HG03378 (cell line): ENCODE data around the gene TMEM151B.

Experiments used
- ATAC-seq: cut with Tn5 transposase; IDR thresholded peaks from one replicate; pipeline ENCODE4 v1.9.1; 2021; ENCODE audit warnings: mild to moderate bottlenecking, moderate library complexity; ENCODE audit not compliant: unreplicated experiment

The TMEM151B gene

DNA sequence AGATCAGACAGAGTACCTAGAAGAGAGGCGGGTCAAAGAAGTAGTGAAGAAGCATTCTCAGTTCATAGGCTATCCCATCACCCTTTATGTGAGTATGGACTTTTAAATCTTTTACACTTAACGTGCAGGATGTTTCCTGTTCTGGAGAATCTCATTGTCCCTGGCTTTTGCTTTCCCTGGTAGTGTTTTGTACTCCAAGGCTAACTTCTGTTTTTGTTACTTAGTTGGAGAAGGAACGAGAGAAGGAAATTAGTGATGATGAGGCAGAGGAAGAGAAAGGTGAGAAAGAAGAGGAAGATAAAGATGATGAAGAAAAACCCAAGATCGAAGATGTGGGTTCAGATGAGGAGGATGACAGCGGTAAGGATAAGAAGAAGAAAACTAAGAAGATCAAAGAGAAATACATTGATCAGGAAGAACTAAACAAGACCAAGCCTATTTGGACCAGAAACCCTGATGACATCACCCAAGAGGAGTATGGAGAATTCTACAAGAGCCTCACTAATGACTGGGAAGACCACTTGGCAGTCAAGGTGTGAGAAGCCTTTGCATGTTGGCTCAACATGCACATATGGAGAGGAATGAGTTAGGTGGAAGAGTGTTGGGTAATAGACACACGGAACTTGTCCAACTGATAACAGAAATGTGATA lies 20.1 kb upstream of the TMEM151B start:
- no peak for ATAC-seq

DNA sequence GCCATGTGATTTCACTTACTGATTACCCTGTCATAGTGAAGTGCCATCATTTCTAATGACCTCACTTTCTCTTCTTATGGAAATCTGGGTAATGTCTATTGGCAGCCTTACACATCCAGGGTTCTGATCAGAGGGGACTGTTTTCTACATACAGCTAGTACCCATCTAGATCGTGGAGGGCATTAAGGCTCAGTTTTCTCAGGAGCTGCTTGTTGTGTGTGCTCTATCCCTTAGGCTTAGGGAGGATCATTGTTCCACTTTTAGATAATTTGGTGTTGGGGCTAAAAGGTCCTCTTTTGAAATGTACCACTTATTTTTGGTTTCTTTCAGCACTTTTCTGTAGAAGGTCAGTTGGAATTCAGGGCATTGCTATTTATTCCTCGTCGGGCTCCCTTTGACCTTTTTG lies 19.5 kb upstream of the TMEM151B start:
- no peak for ATAC-seq

DNA sequence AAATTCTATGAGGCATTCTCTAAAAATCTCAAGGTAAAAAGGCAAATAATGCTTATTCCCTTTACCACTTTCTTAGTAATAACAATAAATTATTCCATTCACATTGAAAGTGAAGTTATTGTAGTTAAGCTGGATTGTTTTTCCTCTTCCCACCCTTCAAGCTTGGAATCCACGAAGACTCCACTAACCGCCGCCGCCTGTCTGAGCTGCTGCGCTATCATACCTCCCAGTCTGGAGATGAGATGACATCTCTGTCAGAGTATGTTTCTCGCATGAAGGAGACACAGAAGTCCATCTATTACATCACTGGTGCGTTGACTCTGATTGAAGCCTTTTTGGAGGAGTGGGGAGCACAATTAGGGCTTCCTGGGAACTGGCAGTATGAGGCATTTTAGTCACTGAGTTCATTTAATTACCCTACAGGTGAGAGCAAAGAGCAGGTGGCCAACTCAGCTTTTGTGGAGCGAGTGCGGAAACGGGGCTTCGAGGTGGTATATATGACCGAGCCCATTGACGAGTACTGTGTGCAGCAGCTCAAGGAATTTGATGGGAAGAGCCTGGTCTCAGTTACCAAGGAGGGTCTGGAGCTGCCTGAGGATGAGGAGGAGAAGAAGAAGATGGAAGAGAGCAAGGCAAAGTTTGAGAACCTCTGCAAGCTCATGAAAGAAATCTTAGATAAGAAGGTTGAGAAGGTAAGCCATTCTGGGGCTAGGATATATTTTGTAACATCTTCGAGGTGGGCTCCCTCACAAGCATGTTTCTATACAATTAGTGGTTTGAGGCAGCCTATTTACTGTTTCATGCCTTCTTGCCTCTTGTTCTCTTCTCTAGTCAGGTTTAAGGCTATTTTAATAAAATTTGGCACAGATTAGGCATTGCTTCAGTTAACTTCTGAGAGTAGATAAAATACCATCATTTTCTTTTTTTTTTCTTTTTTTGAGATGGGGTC lies 18.4 kb upstream of the TMEM151B start:
- no peak for ATAC-seq

DNA sequence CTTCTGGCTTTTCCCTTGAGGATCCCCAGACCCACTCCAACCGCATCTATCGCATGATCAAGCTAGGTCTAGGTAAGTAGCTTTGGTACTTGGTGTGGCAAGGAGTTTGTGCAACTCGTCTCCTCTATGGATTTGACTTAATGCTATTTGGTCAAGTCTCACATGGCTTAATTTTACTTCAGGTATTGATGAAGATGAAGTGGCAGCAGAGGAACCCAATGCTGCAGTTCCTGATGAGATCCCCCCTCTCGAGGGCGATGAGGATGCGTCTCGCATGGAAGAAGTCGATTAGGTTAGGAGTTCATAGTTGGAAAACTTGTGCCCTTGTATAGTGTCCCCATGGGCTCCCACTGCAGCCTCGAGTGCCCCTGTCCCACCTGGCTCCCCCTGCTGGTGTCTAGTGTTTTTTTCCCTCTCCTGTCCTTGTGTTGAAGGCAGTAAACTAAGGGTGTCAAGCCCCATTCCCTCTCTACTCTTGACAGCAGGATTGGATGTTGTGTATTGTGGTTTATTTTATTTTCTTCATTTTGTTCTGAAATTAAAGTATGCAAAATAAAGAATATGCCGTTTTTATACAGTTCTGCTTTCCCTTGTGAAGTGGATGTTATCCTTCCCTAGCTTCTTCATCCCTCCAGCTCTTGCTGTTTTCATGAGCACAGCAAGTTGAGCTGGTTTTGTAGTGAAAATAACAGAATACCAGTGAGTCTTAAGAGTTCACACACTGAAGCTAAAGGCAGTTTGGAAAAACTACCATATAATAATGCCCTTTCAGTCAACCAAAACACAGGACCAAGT lies 16.7 kb upstream of the TMEM151B start:
- no peak for ATAC-seq

DNA sequence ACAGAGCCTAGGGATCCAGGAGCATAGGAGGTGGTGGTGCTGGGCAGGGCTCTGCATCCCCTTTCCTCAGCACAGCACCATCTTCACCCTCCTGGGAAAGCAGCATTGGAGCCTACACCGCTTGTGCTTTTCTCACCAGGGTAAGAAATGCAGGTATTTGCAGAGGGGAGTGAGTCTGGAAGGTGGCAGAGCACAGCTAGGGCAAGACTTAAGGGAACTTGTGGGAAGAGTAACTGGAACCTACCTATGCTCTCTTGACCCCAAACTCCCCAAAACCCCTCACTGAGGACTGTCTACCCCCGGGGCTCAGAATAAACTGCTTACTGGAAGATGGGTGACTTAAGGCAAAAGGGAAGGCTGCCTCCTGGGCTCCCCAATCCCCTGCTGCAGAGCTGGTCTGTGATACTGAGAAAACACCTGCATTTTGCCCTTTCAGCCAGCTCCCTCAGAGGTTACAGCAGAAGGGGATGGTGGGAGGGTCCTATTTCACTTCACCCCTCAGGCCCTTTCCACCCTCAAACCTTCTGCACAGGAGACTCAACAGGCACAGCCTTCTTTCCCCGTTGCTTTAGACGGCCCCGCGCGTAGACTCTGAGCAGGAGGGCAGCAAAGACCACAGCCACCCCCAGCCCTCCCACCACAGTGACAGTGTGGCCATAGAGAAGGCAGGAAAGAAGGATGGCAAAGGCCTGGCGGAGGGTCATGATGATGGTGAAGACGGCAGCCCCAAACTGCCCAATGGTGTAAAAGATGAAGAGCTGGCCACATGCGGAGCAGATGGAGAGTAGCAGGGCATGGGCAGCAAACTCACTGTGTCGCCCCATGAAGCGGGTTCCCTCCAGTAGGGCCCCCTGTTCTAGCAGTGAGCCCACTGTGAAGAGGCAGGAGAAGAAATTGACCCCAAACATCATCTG lies 15.8 kb upstream of the TMEM151B start:
- ATAC-seq = no peak

DNA sequence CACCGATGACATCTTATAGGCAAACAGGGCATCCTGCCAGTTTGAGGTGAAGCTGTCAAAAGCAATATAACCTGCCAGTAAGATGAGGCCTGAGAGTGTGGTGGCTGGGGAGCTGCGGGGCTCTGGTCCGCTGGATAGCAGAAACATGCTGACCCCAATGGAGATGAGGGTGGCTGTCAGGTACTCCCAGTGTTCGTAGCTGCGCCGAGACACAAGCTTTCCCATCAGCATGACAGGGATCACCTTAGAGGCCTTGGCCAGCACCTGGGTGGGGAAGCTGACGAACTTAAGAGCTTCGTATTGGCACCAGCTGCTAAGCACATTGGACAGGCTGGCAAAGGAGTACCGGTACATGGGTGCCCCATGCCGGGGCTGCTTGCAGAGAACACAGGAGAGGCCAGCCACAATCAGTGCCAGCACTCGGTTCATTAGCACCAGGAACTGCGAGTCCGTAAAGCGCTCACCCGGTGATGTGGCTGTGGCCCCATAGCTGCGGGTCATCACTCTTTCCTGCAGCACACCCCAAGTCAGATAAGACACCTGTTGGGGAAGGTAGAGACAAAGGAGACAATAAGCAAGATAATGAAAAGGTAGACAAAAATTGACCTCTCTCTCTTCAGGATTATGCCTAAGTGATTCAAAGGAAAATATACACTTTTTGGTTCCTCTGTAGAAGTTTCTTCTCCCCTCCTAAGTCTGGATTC lies 15.0 kb upstream of the TMEM151B start:
- no peak for ATAC-seq

DNA sequence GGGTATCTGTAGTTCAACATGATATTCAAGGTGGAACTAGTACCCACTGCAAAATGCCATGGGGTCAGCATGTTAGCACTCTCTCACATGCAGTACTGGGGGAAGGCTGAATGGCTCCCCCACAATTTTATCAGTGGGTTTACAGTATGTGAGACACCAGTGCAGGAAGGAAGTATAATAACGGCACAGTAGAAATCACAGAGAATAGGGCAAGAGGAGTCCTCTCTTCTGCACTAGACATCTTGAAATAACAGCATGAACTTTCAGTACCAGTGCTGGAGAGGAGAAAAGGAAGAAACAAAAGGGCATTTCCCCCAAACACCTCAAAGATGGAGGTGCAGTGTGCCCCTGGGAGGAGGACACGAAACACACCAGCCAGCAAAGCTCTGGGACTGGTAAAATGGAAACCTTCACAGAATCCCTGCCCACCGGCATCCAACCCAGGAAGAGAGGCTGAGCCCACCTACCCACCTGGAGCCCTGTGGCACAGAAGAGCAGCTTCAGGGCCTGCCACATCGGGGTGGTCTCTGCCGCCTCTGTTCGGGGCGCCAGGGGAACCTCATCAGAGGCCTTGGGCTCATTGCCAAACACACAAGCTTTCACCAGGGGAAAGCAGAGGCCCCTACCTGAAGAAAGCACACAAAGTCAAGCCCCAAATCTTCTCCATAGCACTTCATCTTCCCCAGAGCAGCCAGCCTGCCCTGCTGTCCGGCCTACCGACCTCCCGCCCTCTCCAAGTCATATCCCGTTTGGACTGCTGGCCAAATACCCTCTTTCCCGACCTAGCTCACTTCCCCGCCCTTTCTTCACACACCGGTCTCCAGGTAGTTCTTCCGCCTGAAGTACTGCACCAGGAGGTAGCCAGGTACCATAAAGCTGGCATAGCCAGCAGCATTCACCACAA lies 14.1 kb upstream of the TMEM151B start:
- ATAC-seq = no peak

DNA sequence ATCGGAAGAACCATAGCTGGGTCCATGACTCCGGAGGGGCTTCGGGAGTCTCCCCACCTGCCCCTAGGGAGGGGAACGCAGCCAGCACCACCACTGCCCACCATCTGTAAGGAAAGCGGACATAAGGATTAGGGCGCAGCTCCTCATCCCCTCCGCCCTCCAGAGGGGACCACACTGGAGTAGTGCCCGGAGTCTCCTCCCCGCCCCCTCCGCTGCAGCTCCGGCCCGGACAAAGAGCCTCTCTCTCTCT lies 13.6 kb upstream of the TMEM151B start:
- ATAC-seq = no peak

DNA sequence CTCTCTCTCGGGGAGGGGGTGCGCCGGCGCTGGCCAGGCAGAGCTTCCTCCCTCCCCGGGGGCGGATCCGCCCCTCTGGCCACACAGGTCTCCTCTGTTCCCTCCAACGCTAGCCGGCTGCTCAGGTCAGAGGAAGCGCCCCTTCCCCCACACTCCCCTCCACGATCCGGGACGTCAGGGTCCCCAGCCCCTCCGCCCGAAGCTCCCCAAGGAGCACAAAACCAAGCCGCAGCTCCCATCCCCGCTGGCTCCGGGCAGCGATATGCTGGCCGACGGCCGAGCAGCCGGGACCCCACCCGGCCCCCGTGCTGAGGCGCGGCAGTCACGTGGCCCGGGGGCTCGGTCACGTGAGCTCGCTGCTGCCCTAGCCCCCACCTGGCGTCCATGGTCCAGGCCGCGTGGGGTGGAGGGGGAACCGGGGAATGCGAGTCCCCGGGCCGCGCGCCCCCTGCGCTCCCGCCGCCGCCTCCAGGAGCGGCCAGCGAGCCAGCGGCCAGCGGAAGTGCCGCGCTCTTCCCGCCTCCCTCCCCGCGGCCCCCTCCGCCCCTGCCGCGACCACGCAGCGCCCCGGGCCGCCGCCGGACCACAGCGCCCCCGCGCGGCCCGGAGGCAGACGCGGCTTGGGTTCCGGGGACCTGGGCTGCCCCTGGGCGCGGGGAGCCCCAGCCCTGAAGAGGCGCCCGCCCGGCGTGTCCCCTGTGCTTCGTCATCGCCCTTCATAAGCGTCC lies 13.1 kb upstream of the TMEM151B start, which contains the start of gene SLC35B2:
Gene SLC35B2, minus strand, starts transcription at position 504 of the 728 bp plus-strand sequence. Its CDS starts 118 bp downstream, at position 386.
- no peak for ATAC-seq

DNA sequence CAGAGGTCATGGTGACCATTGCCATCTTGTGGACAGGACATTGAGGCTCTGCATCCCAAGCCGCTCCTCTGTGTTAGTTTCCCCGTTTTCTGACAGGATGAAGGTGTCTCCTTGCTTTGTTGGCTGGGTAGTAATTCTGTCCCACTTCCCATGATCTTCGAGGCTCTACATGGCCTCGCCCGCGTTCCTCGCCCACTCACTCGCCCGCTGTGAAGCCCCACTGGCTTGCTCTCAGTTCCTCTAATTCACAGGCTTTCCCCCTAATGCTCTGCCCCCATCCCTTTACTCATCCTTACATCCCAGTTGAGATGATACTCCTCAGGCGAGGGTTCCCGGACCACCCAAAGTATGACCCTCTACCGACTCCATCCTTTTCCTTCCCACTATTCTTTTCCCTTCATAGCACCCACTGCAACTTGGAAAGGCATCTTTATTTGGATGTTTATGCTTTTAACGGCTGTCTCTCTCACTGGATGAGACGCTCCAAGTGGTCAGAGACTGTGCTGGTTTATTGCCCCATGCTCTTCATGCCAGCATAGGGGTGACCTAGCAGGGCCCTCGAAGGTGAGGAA lies 12.4 kb upstream of the TMEM151B start:
- ATAC-seq = no peak

DNA sequence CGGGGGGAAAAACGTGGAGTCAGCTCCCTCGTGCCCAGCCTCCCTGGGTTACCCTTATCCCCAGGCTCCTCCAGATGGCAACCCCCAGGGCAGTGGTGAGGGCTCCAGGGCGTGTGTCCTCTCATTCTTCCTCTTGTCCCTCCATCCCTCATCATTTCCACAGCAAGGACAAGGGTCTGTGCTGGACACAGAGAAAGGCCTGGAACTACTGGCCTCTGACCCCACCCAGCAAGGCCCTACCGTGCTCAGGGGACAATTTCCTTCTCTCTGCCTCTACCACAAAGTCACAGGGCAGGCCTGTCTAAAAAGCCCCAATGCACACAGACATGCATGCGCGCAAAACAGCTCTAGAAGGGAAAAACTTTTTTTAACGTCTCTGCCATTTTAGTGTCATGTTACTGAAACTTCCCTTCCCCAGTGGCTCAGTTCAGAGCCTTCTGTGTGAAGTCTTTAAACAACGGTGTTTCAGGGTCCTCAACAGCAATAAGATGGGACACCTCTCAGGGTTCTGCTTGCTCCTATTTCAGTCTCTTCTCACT lies 11.9 kb upstream of the TMEM151B start:
- ATAC-seq = no peak

DNA sequence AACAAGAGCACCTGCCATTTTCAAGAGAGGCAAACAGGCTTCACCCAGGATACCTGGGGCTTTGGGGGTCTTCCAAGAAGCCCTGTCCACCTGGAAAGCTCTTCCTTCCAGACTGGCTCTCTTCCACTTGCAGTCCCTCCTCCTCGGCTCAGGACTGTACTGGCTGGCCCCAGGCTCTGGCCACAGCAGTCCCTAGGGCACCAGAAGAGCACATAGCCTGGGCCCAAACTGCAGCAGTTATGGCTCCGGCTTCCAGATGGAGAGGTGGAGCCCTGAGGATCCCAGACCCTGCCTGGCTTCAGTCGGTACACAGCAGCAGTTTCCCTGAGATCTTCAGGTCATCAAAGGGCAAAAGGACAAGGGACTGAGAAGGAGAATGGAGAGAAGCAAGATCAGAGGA lies 11.3 kb upstream of the TMEM151B start:
- ATAC-seq = no peak

DNA sequence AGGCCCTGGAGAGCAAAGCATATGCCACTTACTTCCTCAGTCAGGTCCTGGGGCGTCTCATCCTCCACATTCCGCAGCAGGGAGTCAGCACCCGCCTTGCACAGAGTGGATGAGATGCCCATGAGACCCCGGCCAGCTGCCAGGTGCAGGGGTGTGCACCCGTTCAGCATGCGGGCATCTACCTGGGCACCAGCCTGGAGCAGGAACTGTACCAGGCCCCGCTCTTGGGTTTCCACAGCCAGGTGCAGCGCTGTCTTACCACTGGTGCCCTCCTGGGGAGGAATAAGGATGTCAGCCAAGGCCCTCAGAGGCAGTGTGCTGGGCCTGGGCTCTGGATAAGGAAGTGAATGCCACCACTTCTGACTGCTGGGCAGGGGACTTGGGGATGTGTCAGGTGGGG lies 10.2 kb upstream of the TMEM151B start:
- no peak for ATAC-seq

DNA sequence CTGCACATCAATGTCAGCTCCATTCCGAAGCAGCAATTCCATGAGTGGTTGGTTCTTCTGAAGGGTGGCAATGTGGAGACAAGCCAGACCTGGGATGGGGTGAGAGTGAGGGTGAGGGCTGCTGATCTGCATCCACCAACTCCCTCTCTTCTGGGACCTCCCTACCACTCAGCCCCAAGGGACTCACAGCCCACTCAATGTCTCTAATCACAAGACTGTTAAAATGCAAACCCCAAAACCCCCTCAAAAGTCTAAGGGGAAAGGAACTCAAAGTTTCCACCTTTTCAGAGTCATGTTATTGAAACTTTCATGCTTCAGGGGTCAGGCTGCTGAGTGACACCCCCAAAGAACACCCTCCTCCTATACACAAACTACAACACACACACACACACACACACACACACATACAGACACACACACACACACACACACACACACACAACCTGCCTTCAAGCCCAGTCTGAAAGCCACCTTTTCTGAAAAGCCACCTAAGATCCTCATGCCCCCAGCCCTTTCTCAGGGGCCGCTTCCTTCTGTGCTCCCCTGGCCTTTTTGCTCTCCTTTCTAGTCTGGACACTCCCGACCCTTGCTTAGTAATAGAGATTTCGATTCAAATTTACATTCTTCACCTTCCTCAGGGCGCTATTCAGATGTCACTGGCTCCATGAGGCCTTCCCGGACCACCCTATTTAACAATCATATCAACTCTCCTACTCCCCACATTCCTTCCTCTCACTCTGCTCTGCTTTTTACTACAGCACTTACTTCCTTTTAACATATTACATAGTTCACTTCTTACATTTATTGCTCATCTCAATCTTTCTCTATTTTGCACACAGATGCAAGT lies 9.6 kb upstream of the TMEM151B start:
- ATAC-seq = no peak

DNA sequence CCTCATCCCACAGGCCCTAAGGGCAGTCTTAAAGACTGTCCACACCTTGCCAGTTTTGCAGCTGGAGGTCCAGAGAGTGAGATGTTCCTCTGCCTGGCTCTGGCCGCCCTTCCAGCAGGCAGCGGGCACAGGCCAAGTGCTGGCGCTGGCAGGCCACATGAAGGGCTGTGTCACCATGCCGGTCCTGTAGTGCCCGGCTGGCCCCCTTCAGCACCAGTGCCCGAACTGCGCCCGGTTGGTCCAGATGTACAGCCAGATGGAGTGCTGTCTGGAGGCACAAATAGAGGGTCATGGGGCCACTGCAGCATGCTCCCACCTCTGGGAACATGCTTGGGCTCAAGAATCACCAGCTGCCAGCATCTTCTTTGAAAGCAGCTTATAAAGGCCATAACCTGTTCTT lies 8.7 kb upstream of the TMEM151B start:
- ATAC-seq = no peak

DNA sequence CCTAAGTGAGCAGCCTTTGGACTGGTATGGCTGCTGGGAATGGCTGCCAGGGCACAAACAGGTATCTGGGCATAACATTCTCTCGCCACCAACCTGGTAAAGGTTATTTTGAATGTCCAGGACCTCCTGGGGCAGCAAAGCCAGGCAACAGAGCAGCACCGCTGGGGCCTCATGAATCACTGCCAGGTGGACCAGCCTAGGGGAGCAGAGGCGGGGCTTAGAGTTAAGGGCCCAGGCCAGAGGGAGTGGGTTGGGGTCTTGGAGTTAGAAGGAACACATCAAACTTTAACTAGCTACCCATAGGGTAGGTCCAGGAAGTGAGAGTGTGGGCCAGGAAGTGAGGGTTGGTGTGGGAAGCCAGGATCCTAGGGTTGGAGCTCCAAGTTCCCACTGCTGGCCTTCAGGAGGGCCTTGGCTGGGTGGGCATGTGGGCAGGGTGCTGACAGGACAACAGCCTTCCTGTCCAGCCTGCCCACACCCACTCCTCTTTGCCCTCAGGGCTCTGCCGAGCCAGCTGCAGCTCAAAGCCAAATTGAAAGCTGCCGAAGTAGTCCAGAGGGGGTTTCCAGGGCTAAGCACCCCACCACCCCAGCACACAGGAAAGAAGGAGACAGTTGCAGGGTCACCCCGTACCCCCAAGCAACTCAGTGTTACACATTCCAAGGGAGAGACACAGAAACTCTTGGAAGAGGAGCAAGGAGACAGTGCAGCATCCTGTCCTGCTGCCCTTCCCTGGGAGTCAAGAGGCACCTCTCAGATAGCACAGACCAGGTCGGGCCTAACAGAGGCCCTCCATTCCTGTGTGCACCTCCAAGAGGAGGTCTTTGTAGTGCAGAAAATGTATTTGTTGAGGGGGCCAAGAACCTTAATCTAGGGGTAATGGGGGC lies 7.5 kb upstream of the TMEM151B start:
- ATAC-seq = no peak
